GM23338 (cell line): Measurements from ENCODE around the gene ERH. TPM values are rescaled to one million over a fixed set of nuclear protein-coding genes. Genes with fewer than 3 reads are reported as not detected.
"Not testable (repeated sequence)": the region's sequence is repeated elsewhere in the genome, so short reads cannot be mapped to it uniquely, and the experiment has no call there.

Source experiments
- ATAC-seq: fragments of 200-7000 bp; cut with Tn5 transposase; 3 replicates; pipeline ENCODE4 v1.9.1; 2020
- DNase-seq: peaks from one replicate; pipeline ENCODE4 v3.0.0-alpha.2; 2015; ENCODE audit warnings: low spot score
- H2AFZ ChIP-seq: fragments of 200-600 bp; sonication (generic); 2 replicates; pipeline ENCODE4 v1.8.0; 2016; ENCODE audit warnings: antibody characterized with exemption, mild to moderate bottlenecking, moderate library complexity
- H3F3A ChIP-seq: fragments of 200-600 bp; sonication (generic); replicated peaks from 2 replicates; pipeline ENCODE4 v1.8.0; 2017; ENCODE audit warnings: antibody characterized with exemption, mixed run types, low read depth
- H3K27ac ChIP-seq: fragments of 200-600 bp; sonication (generic); 2 replicates; pipeline ENCODE4 v1.6.1; 2016; ENCODE audit warnings: low read depth
- H3K27me3 ChIP-seq: fragments of 200-600 bp; sonication (generic); 2 replicates; pipeline ENCODE4 v1.8.0; 2016; ENCODE audit warnings: mild to moderate bottlenecking, mixed run types, moderate library complexity; ENCODE audit not compliant: insufficient read depth
- H3K36me3 ChIP-seq: fragments of 200-600 bp; sonication (generic); 2 replicates; pipeline ENCODE4 v1.8.0; 2016; ENCODE audit warnings: mild to moderate bottlenecking; ENCODE audit not compliant: insufficient read depth
- H3K4me1 ChIP-seq: fragments of 200-600 bp; sonication (generic); 2 replicates; pipeline ENCODE4 v1.8.0; 2016; ENCODE audit warnings: mild to moderate bottlenecking, moderate library complexity; ENCODE audit not compliant: insufficient read depth
- H3K4me2 ChIP-seq: fragments of 200-600 bp; sonication (generic); 2 replicates; pipeline ENCODE4 v1.7.1; 2017; ENCODE audit warnings: mixed run types
- H3K4me3 ChIP-seq: fragments of 200-600 bp; sonication (generic); 2 replicates; pipeline ENCODE4 v1.6.1; 2016; ENCODE audit warnings: mixed run types
- H3K79me2 ChIP-seq: fragments of 200-600 bp; sonication (generic); replicated peaks from 2 replicates; pipeline ENCODE4 v1.8.0; 2017; ENCODE audit warnings: mild to moderate bottlenecking; ENCODE audit not compliant: insufficient read depth
- H3K9me2 ChIP-seq: fragments of 200-600 bp; sonication (generic); 2 replicates; pipeline ENCODE4 v1.8.0; 2017; ENCODE audit not compliant: insufficient read depth
- H4K20me1 ChIP-seq: fragments of 200-600 bp; sonication (generic); replicated peaks from 2 replicates; pipeline ENCODE4 v1.8.0; 2017; ENCODE audit warnings: mild to moderate bottlenecking; ENCODE audit not compliant: insufficient read depth
- H3K27ac Mint-ChIP-seq: 2 replicates; pipeline ENCODE4 v1.8.0; 2020; ENCODE audit warnings: inconsistent platforms, mild to moderate bottlenecking, moderate library complexity, mixed read lengths
- H3K27me3 Mint-ChIP-seq: 3 replicates; pipeline ENCODE4 v1.8.0; 2022; ENCODE audit warnings: low read depth, mild to moderate bottlenecking, moderate library complexity, mixed read lengths, inconsistent platforms; ENCODE audit not compliant: insufficient read depth, poor library complexity
- H3K36me3 Mint-ChIP-seq: 3 replicates; pipeline ENCODE4 v1.8.0; 2021; ENCODE audit warnings: low read depth, mild to moderate bottlenecking, inconsistent platforms, moderate library complexity, mixed read lengths
- H3K4me1 Mint-ChIP-seq: 3 replicates; pipeline ENCODE4 v1.8.0; 2020; ENCODE audit warnings: mild to moderate bottlenecking, inconsistent platforms, mixed read lengths
- H3K4me3 Mint-ChIP-seq: 3 replicates; pipeline ENCODE4 v1.8.0; 2021; ENCODE audit warnings: moderate library complexity, mild to moderate bottlenecking, inconsistent platforms, mixed read lengths
- H3K9me3 Mint-ChIP-seq: 3 replicates; pipeline ENCODE4 v1.8.0; 2020; ENCODE audit warnings: moderate library complexity, mild to moderate bottlenecking, inconsistent platforms, mixed read lengths
- CTCF ChIP-seq, 2 experiments: fragments of 200-600 bp in 1 of 2; sonication (generic) in 1 of 2; conservative IDR thresholded peaks; 2 replicates each; pipeline versions ENCODE4 v1.5.1 to v1.6.1; 2016 to 2017; ENCODE audit warnings: antibody characterized with exemption in 2 of 2, low read depth in 2 of 2, mild to moderate bottlenecking in 2 of 2, moderate library complexity in 1 of 2
- STAT1 ChIP-seq: IDR thresholded peaks from one replicate; pipeline ENCODE4 v1.6.1; 2016; ENCODE audit warnings: antibody characterized with exemption; ENCODE audit not compliant: unreplicated experiment
- ZNF462 ChIP-seq: fragments of 250-450 bp; sonication (Bioruptor Pico); IDR thresholded peaks from 2 replicates; pipeline ENCODE4 v1.5.0; 2020; ENCODE audit warnings: mild to moderate bottlenecking, moderate library complexity
- polyA plus RNA-seq: library from polyadenylated mRNA; unstranded; fragments of >200 nt; fragmentation: Nextera tagmentation; extraction: Ambion mirVana; gene quantifications from 2 replicates; pipeline ENCODE4 v1.2.1, GENCODE V29; 2016
- total RNA-seq: library from RNA; depleted of rRNA; stranded (reverse); fragments of >200 nt; shearing (Covaris generic); gene quantifications from 2 replicates; pipeline ENCODE4 v1.2.3, GENCODE V29; 2014

Gene ERH
- total and polyA plus RNA-seq, 2 experiments from 2014 or later: 188 to 545 TPM

- TF ChIP-seq ZNF462: no peak
- no peak for TF ChIP-seq CTCF (conservative IDR thresholded peaks at IDR 0.05; ENCODE audit: low read depth in 2 of 2)
- TF ChIP-seq STAT1: no peak
Observed at GRCh38 chr14:69423279-69423678, 25.2 kb upstream of the ERH start (continued).

- H3K4me2 ChIP-seq, H4K20me1 ChIP-seq, H3K27me3 ChIP-seq, H3K27ac ChIP-seq, ATAC-seq, H3K4me3 Mint-ChIP-seq, DNase-seq, H3K27me3 Mint-ChIP-seq, H3F3A ChIP-seq, H3K4me1 ChIP-seq, H3K27ac Mint-ChIP-seq, H3K9me2 ChIP-seq, H3K36me3 ChIP-seq, H3K4me3 ChIP-seq, H3K4me1 Mint-ChIP-seq, H2AFZ ChIP-seq: not testable (repeated sequence)
- peaks cover 21% of the 10 kb centered on the region for H3K36me3 Mint-ChIP-seq
- H3K79me2 ChIP-seq: peaks cover 82% of the 10 kb centered on the region
- H3K9me3 Mint-ChIP-seq: peaks cover 17% of the 10 kb centered on the region
Observed at GRCh38 chr14:69416087-69416486, 18.0 kb upstream of the ERH start.
